Measurements from ENCODE around the gene PON1.

Gene PON1

DNA sequence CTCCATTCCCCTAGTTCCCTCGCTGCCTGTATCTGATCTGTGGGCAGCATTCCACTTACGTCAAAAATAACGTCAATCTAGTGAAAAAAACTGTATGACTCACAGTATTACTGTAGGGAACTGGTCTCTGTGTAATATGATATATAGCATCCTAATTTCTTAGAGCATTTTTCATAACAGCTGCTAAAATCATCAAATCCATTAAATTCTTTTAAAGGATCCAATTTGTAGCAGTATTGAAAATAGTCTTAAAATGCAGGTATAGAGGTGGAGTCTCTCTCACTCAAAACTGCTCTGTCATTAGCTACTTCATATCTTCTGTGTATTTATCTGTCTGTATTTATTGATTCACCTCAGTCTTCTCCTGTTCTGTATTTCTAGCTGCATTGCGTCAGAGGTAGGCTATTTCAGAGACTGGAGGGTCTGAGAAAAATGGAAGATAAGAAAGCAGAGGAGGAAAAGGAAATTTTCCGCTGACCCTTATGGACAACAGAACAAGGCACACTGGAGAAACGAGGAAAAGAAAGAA lies 59.9 kb downstream of the PON1 start:
- TF ChIP-seq, protein P1, sequence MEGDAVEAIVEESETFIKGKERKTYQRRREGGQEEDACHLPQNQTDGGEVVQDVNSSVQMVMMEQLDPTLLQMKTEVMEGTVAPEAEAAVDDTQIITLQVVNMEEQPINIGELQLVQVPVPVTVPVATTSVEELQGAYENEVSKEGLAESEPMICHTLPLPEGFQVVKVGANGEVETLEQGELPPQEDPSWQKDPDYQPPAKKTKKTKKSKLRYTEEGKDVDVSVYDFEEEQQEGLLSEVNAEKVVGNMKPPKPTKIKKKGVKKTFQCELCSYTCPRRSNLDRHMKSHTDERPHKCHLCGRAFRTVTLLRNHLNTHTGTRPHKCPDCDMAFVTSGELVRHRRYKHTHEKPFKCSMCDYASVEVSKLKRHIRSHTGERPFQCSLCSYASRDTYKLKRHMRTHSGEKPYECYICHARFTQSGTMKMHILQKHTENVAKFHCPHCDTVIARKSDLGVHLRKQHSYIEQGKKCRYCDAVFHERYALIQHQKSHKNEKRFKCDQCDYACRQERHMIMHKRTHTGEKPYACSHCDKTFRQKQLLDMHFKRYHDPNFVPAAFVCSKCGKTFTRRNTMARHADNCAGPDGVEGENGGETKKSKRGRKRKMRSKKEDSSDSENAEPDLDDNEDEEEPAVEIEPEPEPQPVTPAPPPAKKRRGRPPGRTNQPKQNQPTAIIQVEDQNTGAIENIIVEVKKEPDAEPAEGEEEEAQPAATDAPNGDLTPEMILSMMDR (IDR thresholded peaks at IDR 0.05; ENCODE audit: low read depth, low read length, missing control alignments) = no peak
- DNase-seq (ENCODE audit: extremely low read depth, low read depth) = no peak
- no peak overlapping the region for H3K4me3 ChIP-seq (replicated peaks; ENCODE audit: low read depth, low read length)

DNA sequence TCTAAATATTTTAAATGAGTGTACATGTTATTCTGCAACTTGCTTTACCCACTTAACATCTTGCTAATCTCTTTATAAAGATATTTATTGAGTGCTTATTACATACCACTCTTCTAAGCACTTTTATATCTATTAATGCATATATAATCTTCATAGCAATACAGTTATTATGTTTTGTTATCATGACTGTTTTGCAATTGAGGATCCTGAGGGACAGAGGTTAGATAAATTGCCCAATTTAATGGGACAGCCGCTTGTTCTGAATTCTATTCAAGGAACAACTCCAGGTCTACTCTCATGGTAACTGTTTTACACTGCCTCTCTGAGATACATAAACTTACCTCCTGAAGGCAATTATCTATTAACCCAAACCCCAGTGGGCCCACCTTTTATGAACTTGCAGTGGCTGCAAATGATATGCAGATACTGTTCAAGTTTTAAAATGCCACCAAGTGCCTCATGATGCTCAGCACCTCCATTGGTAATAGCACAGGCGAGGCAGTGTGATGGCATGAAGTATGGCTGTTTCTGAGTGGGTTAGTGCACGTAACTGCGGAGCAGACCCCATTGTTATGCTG lies 60.5 kb downstream of the PON1 start:
- no peak for DNase-seq (ENCODE audit: extremely low read depth, low read depth)
- H3K4me3 ChIP-seq (replicated peaks; ENCODE audit: low read depth, low read length) = no peak overlapping the region
- TF ChIP-seq, protein P1 (IDR thresholded peaks at IDR 0.05; ENCODE audit: low read depth, low read length, missing control alignments) = no peak

DNA sequence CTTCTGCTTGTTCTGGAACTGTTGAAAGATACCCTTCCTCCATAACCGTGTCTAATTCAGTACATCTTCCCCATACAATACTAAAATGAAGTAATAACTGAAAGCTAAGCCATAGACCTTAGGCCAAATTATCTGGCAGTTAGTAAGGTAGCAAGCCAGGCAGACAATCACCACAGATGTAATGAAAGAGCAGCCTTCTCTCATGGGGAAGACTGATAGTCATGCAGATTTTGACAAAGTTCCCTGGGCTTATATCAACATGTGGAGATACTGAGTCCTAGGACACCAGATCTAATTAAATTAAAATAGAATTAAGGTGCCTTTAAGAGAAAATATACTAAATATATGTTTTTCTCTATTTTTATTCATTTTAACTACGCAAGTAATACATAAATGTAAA lies 61.5 kb downstream of the PON1 start:
- TF ChIP-seq, protein P1 (IDR thresholded peaks at IDR 0.05; ENCODE audit: low read depth, low read length, missing control alignments) = no peak
- H3K4me3 ChIP-seq (replicated peaks; ENCODE audit: low read depth, low read length) = no peak overlapping the region
- DNase-seq (ENCODE audit: extremely low read depth, low read depth) = no peak

DNA sequence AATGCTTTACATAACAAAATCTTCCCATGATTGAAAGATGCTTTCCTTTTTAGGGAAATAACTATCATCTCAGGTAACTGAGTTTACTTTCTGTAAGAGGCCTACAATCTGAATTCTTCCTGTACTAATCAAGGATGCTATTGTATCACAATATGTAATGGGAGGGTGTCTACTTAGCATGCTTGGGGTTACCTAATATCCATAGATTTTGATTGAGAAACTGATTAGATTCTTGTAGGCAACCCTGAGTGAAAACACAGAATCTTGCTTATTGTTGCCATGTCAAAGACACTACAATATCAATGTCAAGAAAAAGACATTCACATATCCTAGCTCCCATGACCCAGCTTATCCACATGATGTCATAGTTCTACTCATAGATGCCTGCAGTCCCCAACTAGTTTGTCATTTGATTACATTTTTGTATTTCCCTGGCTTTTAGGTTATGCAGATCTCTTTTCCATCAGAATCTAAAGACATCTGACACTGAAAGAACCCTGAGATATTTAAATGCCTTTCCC lies 62.4 kb downstream of the PON1 start:
- no peak for DNase-seq (ENCODE audit: extremely low read depth, low read depth)
- no peak overlapping the region for H3K4me3 ChIP-seq (replicated peaks; ENCODE audit: low read depth, low read length)
- TF ChIP-seq, protein P1 (IDR thresholded peaks at IDR 0.05; ENCODE audit: low read depth, low read length, missing control alignments) = no peak

DNA sequence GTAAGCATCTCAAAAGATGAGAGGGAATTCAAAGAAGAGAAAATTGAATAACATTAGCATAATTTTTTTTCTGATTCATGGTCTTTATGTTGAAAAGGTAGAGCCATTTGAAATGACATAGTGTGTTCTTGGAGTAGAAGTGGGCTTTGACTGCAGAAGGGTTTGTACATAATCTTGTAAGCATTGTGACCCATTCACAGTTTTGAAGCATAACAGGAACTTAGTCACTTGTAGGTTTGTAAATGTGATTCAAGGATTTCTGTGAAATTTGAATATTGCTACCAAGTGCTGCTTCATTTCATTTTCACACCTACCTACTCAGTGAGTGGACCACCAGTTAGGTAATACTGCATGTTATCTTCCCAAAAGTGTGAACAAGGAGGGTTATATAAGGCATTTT lies 68.6 kb downstream of the PON1 start:
- DNase-seq (ENCODE audit: extremely low read depth, low read depth) = no peak
- TF ChIP-seq, protein P1 (IDR thresholded peaks at IDR 0.05; ENCODE audit: low read depth, low read length, missing control alignments) = no peak
- no peak overlapping the region for H3K4me3 ChIP-seq (replicated peaks; ENCODE audit: low read depth, low read length)

DNA sequence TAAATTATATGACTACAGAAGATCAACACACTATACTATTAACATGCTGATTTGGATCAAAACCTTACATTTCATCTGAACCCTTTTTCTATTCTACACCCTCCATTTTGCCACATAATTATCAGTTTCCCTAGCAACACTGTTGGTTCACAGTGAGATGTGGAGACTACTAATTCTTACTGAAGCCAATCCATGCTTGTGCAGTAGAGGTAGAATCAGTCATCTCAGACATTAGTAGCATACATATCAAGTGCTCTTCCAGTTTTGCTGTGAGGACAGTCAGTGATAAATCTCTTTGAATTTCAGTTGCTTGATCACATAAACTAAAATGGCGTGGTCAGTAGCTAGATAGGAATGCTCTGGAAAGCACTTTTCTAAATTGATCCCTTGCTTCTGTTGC lies 70.3 kb downstream of the PON1 start:
- no peak overlapping the region for H3K4me3 ChIP-seq (replicated peaks; ENCODE audit: low read depth, low read length)
- TF ChIP-seq, protein P1 (IDR thresholded peaks at IDR 0.05; ENCODE audit: low read depth, low read length, missing control alignments) = no peak
- DNase-seq (ENCODE audit: extremely low read depth, low read depth) = no peak

DNA sequence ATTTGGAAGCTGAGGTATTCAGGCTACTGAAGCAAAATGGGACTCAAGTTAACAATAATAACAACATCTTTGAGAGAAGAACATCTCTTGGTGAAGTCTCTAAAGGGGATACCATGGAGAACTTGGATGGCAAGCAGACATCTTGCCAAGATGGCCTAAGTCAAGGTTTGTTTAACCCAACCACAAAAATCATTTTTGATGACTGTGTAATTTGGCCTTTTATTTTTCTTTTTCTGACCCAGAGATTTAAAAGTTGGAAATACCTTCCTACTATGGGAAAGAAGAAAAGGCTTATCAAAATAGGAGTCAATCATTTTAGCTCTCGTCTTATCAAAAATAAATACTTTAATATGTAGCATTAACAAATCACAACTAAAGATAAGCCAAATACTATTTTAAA lies 72.4 kb downstream of the PON1 start:
- DNase-seq (ENCODE audit: extremely low read depth, low read depth) = no peak
- H3K4me3 ChIP-seq (replicated peaks; ENCODE audit: low read depth, low read length) = no peak overlapping the region
- TF ChIP-seq, protein P1 (IDR thresholded peaks at IDR 0.05; ENCODE audit: low read depth, low read length, missing control alignments) = no peak

Data from HFF-Myc (cell line).